ENCODE measurements around the gene ARFGEF3. TPM values are rescaled to one million over a fixed set of nuclear protein-coding genes. Genes with fewer than 3 reads are reported as not detected.

The ARFGEF3 gene
- total RNA-seq, 3 donors from 2014 or later = 1.9 to 28.1 (median 22.0) TPM

GRCh38 chr6:138229072-138229471 is 67.3 kb downstream of the ARFGEF3 start:
- no peak overlapping the region for H3K27ac ChIP-seq
- H3K27me3 ChIP-seq = no peaks in the 10 kb centered on the region
- intact Hi-C loops (cut with DNase I; ENCODE audit: low total_unique reads) = no loop called here
- no peak for DNase-seq (ENCODE audit: low spot score in 2 of 2)
- no peak overlapping the region for H3K4me3 ChIP-seq
- no peaks in the 10 kb centered on the region for H3K4me1 ChIP-seq
- H3K9me3 ChIP-seq = no peaks in the 10 kb centered on the region
- no peaks in the 10 kb centered on the region for H3K36me3 ChIP-seq
- TF ChIP-seq POLR2AphosphoS5 (IDR thresholded peaks at IDR 0.05) = no peak
- no peak for TF ChIP-seq CTCF (IDR thresholded peaks at IDR 0.05)
- no peak for TF ChIP-seq POLR2A (IDR thresholded peaks at IDR 0.05)

DNA sequence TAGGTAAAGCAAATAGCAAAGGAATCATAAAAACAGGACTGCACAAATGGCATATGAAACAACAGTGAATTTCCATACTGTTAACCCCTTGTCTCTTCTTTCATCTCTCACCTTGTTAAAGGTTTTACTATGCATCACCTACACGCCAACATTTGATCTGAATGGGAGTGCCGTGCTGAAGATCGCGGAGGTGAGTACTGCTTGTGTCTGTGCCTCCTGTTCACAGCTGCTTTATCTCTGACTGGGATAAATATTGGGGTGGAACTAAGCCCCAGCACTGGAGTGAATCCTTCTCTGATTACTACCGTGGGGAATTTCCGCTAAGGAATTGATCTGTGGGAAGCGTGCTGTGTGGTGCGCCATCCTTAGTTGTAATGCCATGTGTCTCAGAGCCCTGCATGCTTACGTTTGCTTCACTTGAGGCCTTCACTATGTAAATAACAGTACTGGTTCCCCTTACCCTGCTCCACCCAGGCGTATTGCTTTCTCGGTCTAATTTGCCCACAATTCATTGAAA is 68.0 kb downstream of the ARFGEF3 start:
- Histone ChIP-seq H3K4me3 (no peak overlapping the region), H3K27ac (no peak overlapping the region), H3K27me3 (no peaks in the 10 kb centered on the region), H3K9me3 (no peaks in the 10 kb centered on the region), H3K36me3 (no peaks in the 10 kb centered on the region), H3K4me1 (no peaks in the 10 kb centered on the region)
- intact Hi-C loops (cut with DNase I; ENCODE audit: low total_unique reads) = loop anchor here (5.0 kb wide), 1 partner anchor 977 kb away; no protein-coding TSS in a partner anchor
- TF ChIP-seq POLR2AphosphoS5 (IDR thresholded peaks at IDR 0.05) = no peak
- no peak for TF ChIP-seq CTCF (IDR thresholded peaks at IDR 0.05)
- TF ChIP-seq POLR2A (IDR thresholded peaks at IDR 0.05) = no peak
- no peak for DNase-seq (ENCODE audit: low spot score in 2 of 2)

DNA sequence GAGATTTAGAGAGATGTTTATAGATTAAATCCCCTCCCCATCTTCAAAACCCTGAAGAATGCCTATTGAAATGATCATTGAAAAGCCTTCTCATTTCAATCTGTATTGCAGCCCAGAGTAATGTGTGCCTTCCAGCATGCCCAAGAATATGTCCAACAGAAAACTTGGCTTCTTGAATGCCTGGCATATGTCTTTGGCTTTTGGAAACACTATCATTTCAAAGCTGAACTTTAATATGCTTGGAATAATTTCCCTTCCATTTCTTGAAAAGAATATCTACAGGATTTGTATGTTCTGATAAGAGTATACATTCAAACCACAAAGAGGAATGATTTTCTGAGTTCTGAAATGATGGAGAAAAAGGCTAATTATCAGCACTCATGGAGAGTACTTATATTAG is 68.5 kb downstream of the ARFGEF3 start:
- intact Hi-C loops (cut with DNase I; ENCODE audit: low total_unique reads) = loop anchor here (5.0 kb wide), 1 partner anchor 978 kb away; no protein-coding TSS in a partner anchor
- no peak overlapping the region for H3K27ac ChIP-seq

GRCh38 chr6:138230759-138231380 is 69.1 kb downstream of the ARFGEF3 start:
- peak overlapping the region; percentile 1 to 43 for H3K27ac ChIP-seq
- no peaks in the 10 kb centered on the region for H3K27me3 ChIP-seq
- intact Hi-C loops (cut with DNase I; ENCODE audit: low total_unique reads) = loop anchor here (5.0 kb wide), 1 partner anchor 979 kb away; no protein-coding TSS in a partner anchor
- H3K36me3 ChIP-seq = no peaks in the 10 kb centered on the region
- H3K9me3 ChIP-seq = no peaks in the 10 kb centered on the region
- TF ChIP-seq CTCF (IDR thresholded peaks at IDR 0.05) = no peak
- TF ChIP-seq POLR2A (IDR thresholded peaks at IDR 0.05) = no peak
- TF ChIP-seq POLR2AphosphoS5 (IDR thresholded peaks at IDR 0.05) = no peak
- no peaks in the 10 kb centered on the region for H3K4me1 ChIP-seq
- H3K4me3 ChIP-seq = no peak overlapping the region
- no peak for DNase-seq (ENCODE audit: low spot score in 2 of 2)

More for the DNA sequence above, 68.5 kb downstream of the ARFGEF3 start:
- Histone ChIP-seq H3K9me3 (no peaks in the 10 kb centered on the region), H3K4me3 (no peak overlapping the region), H3K36me3 (no peaks in the 10 kb centered on the region), H3K27me3 (no peaks in the 10 kb centered on the region), H3K4me1 (no peaks in the 10 kb centered on the region)
- no peak for TF ChIP-seq CTCF (IDR thresholded peaks at IDR 0.05)
- no peak for DNase-seq (ENCODE audit: low spot score in 2 of 2)

DNA sequence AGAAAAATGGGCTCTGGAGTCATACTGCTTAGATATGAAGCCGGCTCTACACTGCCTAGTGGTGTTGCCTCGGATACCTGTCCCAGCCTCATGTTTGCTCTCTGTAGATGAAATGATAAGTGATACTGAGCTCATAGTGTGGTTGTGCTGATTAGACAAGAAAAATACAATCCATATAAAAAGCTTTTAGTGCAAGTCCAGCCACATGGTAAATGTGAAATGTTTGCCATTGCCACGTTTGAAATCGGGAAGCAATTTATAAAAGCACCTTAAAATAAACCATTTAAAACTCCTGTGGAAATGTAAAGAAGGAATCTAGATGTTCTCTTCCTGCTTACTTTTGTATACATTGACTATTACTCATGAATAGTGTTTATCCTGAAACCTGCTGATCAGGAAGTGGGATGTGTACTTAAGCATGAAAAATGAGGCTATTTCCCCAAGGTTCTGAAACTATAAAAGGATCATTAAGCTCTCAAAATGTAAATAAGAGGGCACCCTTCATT is 69.7 kb downstream of the ARFGEF3 start:
- no peak for TF ChIP-seq CTCF (IDR thresholded peaks at IDR 0.05)
- TF ChIP-seq POLR2AphosphoS5 (IDR thresholded peaks at IDR 0.05) = no peak
- no peak for TF ChIP-seq POLR2A (IDR thresholded peaks at IDR 0.05)
- intact Hi-C loops (cut with DNase I; ENCODE audit: low total_unique reads) = loop anchor here (5.0 kb wide), 1 partner anchor 979 kb away; no protein-coding TSS in a partner anchor
- Histone ChIP-seq H3K27ac (peak overlapping the region; percentile 1 to 43), H3K27me3 (no peaks in the 10 kb centered on the region), H3K4me1 (no peaks in the 10 kb centered on the region), H3K9me3 (no peaks in the 10 kb centered on the region), H3K36me3 (no peaks in the 10 kb centered on the region), H3K4me3 (no peak overlapping the region)
- no peak for DNase-seq (ENCODE audit: low spot score in 2 of 2)

Data from breast epithelium (tissue), 4 donors.